ENCODE measurements around the gene KCTD16. TPM values are rescaled to one million over a fixed set of nuclear protein-coding genes. Genes with fewer than 3 reads are reported as not detected.

Gene KCTD16
- total RNA-seq, 1 donor from 2014 or later = 4.8 TPM

DNA sequence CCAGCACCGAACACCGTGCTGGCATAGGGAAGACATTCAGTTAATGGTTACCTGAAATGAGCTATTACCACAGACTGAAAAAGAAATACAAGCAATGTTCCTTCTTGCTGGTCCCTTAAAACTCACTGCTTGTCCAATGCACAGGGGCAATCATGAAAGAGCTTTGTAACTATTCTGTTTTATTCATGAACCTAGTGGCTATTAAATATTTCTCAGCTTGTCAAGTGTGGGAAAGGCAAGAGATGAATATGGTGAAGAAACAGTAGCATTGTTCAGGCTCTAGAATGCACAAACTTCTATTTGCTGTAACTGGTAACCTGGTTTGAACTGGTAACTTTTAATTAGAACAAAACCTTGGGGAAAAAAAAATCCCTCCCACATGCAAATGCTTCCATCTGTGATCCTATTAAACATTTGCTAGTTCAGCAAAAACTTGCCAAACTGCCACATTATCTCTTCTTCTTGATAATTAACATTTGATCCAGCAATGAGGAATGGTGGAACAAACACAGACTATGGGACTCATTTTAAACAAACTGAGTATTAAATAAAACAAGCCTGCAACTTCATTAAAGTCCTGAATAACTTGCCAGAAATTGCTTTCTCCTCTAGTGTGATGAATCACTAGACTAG lies 36.4 kb upstream of the KCTD16 start:
- no peaks in the 10 kb centered on the region for H3K36me3 Mint-ChIP-seq
- TF ChIP-seq, protein P1, sequence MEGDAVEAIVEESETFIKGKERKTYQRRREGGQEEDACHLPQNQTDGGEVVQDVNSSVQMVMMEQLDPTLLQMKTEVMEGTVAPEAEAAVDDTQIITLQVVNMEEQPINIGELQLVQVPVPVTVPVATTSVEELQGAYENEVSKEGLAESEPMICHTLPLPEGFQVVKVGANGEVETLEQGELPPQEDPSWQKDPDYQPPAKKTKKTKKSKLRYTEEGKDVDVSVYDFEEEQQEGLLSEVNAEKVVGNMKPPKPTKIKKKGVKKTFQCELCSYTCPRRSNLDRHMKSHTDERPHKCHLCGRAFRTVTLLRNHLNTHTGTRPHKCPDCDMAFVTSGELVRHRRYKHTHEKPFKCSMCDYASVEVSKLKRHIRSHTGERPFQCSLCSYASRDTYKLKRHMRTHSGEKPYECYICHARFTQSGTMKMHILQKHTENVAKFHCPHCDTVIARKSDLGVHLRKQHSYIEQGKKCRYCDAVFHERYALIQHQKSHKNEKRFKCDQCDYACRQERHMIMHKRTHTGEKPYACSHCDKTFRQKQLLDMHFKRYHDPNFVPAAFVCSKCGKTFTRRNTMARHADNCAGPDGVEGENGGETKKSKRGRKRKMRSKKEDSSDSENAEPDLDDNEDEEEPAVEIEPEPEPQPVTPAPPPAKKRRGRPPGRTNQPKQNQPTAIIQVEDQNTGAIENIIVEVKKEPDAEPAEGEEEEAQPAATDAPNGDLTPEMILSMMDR (IDR thresholded peaks at IDR 0.05; ENCODE audit: unreplicated experiment) = no peak
- H3K27me3 Mint-ChIP-seq (ENCODE audit: low read depth) = peaks cover 2% of the 10 kb centered on the region
- no peak overlapping the region for H3K4me3 Mint-ChIP-seq
- DNase-seq (ENCODE audit: low spot score in 2 of 2, unreplicated experiment in 2 of 2) = no peak
- peaks cover 5% of the 10 kb centered on the region for H3K9me3 Mint-ChIP-seq
- H3K4me1 Mint-ChIP-seq = peaks cover 8% of the 10 kb centered on the region
- no peak overlapping the region for H3K27ac Mint-ChIP-seq

DNA sequence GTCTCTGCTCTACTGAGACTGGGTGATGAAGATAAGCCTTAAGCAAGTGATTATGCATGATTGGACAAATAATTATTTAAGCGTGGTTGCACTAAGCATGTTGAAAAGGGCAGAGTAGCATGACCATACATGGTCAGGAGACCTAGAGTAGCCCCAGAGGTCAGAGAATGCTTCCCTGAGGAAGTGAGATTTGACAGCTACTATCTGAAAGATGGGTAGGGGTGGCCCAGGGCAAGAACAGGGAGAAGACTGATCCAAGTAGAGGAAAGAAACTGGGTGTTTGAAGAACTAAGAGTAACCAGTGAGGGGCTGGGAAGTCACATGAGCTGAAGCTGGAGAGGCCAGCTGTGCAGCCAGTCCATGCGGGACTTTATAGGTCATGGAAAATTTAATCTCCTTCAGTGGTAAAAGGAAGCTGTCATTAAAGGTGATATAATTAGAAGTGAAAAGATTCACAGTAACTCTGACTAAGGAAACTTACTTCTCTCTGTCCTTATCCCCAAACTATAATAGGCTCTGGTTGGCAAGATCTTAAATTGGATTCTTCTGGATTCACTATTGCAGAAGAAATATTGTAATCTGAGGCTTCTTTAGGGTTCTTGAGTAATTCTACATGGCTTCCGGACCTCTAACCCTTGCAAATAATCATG lies 35.4 kb upstream of the KCTD16 start:
- no peaks in the 10 kb centered on the region for H3K36me3 Mint-ChIP-seq
- no peak for DNase-seq (ENCODE audit: low spot score in 2 of 2, unreplicated experiment in 2 of 2)
- H3K27ac Mint-ChIP-seq = no peak overlapping the region
- H3K4me3 Mint-ChIP-seq = no peak overlapping the region
- H3K27me3 Mint-ChIP-seq (ENCODE audit: low read depth) = peaks cover 2% of the 10 kb centered on the region
- peaks cover 13% of the 10 kb centered on the region for H3K4me1 Mint-ChIP-seq
- peaks cover 5% of the 10 kb centered on the region for H3K9me3 Mint-ChIP-seq
- TF ChIP-seq, protein P1 (IDR thresholded peaks at IDR 0.05; ENCODE audit: unreplicated experiment) = no peak

DNA sequence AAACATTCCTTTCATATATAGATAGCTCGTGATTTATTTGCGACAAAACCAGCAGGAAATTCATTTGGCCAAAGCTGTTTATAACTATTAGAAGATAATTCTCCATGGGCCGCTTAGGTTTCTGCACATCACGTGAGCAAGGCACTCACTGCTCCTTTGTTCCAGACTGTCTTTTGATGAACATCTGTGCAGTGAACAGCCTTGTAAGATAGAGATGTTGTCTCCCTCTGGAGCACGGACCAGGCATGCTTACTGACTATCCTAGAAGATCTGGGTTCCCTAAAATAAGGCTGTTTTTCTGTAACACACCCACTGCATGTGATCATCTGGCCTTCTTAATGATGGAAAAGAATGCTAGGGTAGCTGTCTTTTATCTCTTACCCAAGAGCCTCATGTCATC lies 31.1 kb upstream of the KCTD16 start:
- Mint-ChIP-seq H3K4me1 (peaks cover 19% of the 10 kb centered on the region), H3K27ac (no peak overlapping the region), H3K4me3 (no peak overlapping the region), H3K9me3 (peaks cover 5% of the 10 kb centered on the region), H3K27me3 (ENCODE audit: low read depth) (peaks cover 7% of the 10 kb centered on the region), H3K36me3 (no peaks in the 10 kb centered on the region)
- TF ChIP-seq, protein P1 (IDR thresholded peaks at IDR 0.05; ENCODE audit: unreplicated experiment) = no peak
- DNase-seq (ENCODE audit: low spot score in 2 of 2, unreplicated experiment in 2 of 2) = no peak

DNA sequence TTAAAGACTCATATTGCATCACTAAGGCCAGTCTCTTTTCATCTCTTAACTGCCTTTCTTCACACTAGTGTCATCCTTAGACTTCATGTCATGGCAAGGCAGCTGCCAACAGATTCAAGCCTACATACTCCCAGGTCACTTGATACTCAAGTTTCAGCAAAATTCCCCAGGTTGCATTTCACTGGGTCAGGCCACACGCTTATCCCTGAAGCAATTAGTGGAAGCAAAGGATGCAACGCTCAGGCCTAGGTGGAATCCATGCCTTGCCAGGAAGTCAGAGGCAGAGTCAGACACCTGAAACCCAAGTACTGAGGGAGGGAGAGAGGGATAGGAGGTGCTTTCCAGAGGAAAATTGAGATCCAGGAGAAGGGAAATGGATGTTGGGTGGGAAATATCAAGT lies 29.1 kb upstream of the KCTD16 start:
- no peaks in the 10 kb centered on the region for H3K9me3 Mint-ChIP-seq
- H3K36me3 Mint-ChIP-seq = no peaks in the 10 kb centered on the region
- peaks cover 27% of the 10 kb centered on the region for H3K4me1 Mint-ChIP-seq
- peaks cover 7% of the 10 kb centered on the region for H3K27me3 Mint-ChIP-seq (ENCODE audit: low read depth)
- TF ChIP-seq, protein P1 (IDR thresholded peaks at IDR 0.05; ENCODE audit: unreplicated experiment) = no peak
- no peak for DNase-seq (ENCODE audit: low spot score in 2 of 2, unreplicated experiment in 2 of 2)
- H3K27ac Mint-ChIP-seq = no peak overlapping the region
- H3K4me3 Mint-ChIP-seq = no peak overlapping the region

DNA sequence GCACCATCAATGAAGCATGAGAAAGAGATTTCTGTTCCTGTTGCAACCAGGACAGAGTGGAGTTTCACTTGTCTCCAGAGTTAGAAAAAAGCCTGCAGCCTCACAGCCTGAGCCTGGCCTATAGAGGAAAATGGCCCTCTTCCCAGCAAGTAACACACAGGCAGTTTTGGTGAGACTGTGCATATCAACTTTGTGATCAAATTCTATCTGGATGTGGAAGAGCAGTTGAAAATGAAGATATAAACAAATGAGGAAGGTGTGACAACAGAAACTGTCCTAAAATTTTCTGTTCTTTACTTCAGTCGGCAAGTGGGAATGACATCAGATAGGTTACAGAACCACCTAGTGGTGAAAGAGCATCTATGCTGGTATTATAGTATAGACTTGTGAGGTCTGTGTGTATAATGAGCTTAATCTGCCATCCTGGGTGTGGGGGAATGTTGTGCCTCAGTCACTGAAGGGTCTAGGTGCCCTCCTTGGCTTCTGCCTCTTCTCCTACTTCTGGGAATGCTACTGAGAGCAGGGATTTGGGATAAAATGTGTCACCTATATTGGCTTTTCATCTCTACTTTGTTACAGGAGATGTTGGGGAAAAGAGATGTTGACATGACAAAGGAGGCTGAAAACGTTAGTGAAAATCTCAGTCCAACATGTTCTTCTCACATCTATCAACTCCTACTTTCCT lies 28.4 kb upstream of the KCTD16 start:
- H3K4me3 Mint-ChIP-seq = no peak overlapping the region

More for the DNA sequence above, 28.4 kb upstream of the KCTD16 start:
- peaks cover 7% of the 10 kb centered on the region for H3K27me3 Mint-ChIP-seq (ENCODE audit: low read depth)
- TF ChIP-seq, protein P1 (IDR thresholded peaks at IDR 0.05; ENCODE audit: unreplicated experiment) = peak; percentile 70
- peaks cover 29% of the 10 kb centered on the region for H3K4me1 Mint-ChIP-seq
- H3K9me3 Mint-ChIP-seq = no peaks in the 10 kb centered on the region
- no peak for DNase-seq (ENCODE audit: low spot score in 2 of 2, unreplicated experiment in 2 of 2)
- H3K36me3 Mint-ChIP-seq = no peaks in the 10 kb centered on the region
- no peak overlapping the region for H3K27ac Mint-ChIP-seq

All from mesothelial cell of epicardium (in vitro differentiated cells).